SK-N-MC (cell line): Measurements from ENCODE around the gene SPATA2L.

Experiments
- EZH2 ChIP-seq: fragments of 200-600 bp; sonication (generic); IDR thresholded peaks from one replicate; pipeline ENCODE4 v1.6.1; 2017; ENCODE audit warnings: antibody characterized with exemption
- FOXP2 ChIP-seq: optimal IDR thresholded peaks from 2 replicates; pipeline ENCODE3; 2011; ENCODE audit warnings: mild to moderate bottlenecking, moderate library complexity; ENCODE audit not compliant: insufficient read depth; ENCODE audit errors: extremely low read length, control extremely low read depth
- POLR2AphosphoS5 ChIP-seq: IDR thresholded peaks from 2 replicates; pipeline ENCODE4 v1.6.1; 2012; ENCODE audit warnings: mild to moderate bottlenecking, low read depth, low read length, borderline replicate concordance

GRCh38 chr16:89661215-89661614 lies 40.3 kb downstream of the SPATA2L start:
- TF ChIP-seq EZH2 (no peak), POLR2AphosphoS5 (no peak), FOXP2 (no peak)
